Activated CD4-positive, alpha-beta T cell treated with anti-CD3 and anti-CD28 coated beads, Interleukin-2, Interleukin-4, amounts not matched to agents 100 ng/mL and 50 ng/mL, durations not matched to agents 16 hours and 8 hours (primary cell): ENCODE results near the gene CELF2.

Experiments
- DNase-seq: peaks from one replicate; pipeline ENCODE4 v3.0.0-alpha.2; 2020; ENCODE audit warnings: low spot score

The CELF2 gene

GRCh38 chr10:11058965-11059364 lies 41.3 kb downstream of the CELF2 start:
- DNase-seq, result no peak

DNA sequence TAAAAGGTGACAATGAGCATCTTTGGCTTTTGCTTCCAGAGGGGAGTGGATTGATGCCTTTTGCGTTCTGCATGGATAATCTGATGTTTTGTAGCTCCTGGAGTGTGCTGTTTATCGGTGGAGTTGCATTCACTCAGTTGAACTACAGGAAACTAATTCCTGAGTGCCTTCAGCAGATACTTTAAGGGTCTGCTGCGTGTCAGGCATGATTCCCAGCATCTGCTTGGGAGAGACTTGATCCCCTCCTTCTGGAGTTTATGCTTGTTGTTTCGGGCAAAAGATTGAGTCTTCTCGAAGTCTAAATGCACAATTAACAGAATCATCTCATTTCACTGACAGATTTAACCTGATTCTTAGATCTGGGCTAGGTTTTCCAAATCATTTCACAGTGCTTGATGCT lies 46.2 kb downstream of the CELF2 start:
- no peak for DNase-seq

- DNase-seq, result no peak
Observed at GRCh38 chr10:11064832-11065231, 47.2 kb downstream of the CELF2 start.

DNA sequence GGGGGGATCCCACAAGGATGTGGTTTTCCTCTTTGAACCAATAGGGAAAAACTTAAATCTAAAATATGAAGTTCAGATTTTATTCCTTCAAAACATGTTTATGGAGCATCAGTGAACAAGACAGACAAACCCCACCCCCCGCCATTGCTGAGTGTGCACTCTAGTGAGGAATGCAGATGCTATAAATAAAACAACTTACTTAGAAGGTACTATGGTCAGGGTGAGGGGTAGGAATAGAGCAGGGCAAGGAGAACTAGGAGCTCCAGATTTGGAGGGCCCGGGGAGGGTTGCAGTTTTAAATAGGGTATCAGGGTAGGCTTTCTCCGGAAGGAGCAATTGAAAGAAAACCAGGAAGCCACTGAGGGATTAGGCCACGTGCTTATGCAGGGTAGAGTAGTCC lies 47.9 kb downstream of the CELF2 start:
- DNase-seq, result no peak

GRCh38 chr10:11066520-11066919 lies 48.8 kb downstream of the CELF2 start:
- no peak for DNase-seq

DNA sequence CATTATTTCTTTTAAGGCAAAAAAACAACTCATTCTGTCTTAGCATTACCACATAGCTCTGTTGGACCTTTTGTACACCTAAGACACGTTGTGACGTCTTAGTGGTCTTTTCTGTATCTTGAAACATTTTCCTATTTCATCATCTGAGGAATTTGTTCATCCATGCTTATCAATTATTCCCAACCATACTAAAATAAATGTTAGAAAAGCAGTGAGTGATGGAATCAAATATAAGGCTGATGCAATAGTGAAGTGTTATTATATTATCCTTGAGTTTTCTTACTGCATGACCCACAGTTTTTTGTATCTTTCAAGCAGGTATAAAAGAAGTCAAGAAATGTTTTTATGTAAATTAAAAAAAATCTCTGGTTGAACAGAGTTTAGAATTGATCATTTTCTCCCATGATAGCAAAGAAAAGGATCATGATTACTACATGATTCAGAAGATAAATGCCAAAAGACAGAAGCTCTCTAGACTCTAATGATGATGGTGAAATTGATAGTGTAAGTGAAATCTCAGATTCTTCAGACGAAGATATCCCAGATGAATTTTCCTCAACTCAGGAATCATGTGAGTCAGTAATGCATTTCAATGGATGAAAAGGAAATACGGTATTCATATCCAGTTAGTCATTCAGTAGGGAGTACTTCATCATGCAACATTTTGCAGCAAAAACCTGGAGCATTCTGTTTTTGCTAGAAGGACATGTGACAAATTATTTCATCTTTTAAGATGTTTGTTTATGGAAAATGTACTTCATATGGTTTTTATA lies 51.4 kb downstream of the CELF2 start:
- DNase-seq, result no peak

DNA sequence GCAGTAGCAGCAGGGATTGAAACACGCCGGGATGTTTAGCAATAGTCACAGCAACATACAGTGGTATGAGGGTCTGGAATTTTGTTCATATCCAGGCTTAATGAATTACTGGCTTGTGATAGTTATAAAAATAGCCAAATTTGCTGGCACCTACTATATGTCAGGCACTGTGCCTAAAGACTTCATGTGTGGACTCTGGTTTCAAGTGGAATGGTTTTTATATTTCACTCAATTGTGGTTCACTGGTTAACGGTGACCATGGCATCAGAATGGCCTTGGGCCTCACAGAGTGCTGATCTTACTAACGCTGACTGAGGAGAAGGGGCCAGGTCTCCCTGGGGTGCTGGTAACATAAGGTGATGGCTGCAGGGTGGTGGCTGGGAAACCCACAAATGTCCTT lies 55.7 kb downstream of the CELF2 start:
- DNase-seq, result no peak

- peak; percentile 17 for DNase-seq
Observed at GRCh38 chr10:11074536-11075267, 57.0 kb downstream of the CELF2 start.

- no peak for DNase-seq
Observed at GRCh38 chr10:11076221-11076620, 58.5 kb downstream of the CELF2 start.

DNA sequence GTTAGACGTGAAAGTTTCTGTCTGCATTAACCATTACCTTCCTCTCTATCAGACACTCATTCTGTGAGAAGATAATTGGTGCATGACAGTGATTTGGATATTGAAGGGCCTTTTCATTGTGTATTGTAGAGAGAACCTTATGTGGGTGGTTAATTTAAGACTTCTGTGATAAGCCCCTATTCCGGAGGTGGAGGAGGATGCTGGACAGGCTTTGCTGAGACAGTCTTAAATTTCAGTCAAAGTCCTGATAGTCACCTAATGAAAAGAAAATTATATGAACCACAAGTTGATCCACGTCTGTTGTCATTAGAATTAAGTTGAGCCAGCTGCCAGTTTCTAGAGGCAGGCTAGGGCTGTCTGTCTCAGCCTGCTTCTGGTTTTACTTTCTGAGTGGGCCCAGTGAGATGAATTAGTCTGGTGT lies 62.9 kb downstream of the CELF2 start:
- DNase-seq, result no peak

DNA sequence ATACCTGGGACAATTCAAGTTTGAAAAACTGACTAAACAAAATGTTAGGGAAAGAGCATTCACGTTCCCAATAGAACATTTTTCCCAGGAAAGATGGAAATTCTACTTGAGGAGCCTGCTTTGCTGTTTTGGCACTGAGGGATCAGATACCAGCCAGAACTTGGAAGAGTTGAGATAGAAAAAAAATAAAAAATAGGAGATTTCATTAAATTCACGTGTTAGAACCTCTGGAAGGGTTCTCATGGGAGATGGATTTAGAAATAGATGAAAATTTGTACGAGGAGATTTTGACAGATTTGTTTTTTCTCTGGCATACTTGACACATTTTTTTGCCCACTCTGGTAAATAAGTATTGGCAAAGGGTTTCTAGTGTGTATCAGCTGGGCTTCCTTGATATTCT lies 63.7 kb downstream of the CELF2 start:
- no peak for DNase-seq

DNA sequence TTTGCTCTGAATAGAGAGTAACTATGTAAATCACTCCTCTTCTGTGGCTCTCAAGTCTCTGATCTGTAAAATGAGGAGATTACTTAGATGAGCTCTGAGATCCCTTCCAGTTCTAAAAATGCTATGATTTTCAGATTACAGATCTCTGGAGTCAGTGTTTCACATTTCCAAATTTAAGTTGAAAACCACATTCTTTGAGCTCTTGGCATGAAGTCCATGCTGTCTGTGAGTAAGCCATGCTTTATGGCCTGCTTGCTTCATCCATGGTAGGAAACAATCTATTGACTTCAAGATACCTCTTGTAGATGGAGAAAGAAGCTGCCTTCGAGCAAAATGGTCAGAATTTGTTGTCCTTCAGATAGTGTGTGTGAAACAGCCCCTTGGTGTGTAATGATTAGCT lies 64.9 kb downstream of the CELF2 start:
- no peak for DNase-seq

DNA sequence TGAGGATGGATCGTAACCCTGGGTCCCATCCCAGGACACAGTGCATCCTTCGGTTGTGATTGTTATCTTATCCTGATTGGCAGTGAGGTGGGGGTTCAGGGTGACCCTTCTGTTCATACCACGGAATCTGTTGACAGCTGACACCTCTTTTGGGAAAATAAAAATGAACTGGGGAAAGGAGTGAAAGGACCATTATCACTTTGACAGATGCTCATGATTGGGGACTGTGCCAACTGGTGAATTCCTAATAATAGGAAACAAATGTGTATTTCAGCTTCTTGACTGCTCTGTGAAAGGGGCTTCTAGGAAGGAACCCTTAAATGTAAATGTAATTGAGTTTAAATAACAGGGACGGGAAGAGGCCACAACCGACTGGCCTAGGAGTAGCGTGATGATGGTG lies 65.4 kb downstream of the CELF2 start:
- DNase-seq, result no peak

DNA sequence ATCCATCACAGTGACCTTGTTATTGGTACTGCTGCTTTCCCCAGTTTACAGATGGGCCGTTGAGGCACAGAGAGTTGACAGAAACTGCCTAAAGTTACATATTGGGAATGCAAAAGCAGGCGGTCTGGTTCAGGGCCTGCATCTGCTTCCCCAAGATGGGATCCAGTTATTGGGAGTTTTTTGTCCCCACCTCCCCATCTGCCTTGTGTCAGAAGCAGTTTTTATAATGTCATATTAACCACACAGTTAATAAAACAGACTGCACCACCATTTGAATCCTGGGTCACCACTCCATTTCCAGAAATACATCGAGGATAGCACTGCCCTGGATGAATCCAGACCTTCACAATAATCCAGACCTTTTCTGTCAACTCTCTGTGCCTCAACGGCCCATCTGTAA lies 67.9 kb downstream of the CELF2 start:
- no peak for DNase-seq

DNA sequence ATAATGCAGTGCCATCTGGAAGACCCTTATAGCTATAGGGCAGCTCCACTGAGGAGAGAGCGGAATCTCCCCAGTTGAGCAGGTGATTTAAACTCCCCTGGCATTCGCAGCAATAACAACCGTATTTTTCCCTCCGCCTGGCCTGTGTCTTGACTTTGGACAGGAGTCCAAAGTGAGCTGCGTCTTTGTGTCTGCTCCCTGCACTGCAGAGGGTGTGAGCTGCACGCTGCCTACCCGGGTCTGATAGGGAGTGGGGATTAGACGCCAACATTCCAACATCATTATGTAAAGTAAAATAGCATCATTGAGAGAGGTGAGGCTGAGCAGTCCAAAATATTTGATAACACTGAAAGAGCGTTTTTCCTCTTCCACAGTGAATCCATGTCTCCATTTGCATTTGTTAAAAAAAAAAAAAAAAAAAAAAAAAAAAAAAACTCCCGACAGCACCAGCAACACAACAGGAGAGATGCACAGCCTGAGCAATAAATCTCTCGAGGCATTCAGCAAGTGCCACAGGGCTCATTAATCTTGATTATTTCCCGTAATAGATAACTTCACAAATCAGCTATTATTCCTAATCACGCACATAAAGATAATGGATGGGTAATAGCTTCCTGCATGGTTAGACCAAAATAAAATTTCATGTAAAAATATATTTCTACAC lies 68.6 kb downstream of the CELF2 start:
- no peak for DNase-seq

DNA sequence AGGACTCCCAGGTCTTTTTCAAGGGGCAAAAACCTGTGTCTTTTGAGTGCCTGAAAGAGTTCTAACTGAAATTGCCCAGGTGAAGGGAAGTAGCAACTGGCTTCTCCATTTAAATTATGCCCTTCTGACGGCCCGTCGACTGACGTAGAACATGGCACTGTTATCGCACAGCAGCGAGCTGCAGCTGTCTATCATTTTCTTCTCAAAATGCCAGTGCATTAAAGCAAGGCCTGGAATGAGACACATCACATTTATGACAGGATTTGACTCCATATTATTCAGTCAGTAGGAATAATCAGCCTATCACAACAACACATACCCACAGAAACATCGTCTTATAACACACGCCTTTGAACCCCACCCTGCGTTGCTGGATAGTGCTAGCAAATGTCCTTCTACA lies 69.7 kb downstream of the CELF2 start:
- DNase-seq, result no peak

GRCh38 chr10:11088709-11089108 lies 71.0 kb downstream of the CELF2 start:
- DNase-seq, result no peak

- no peak for DNase-seq
Observed at GRCh38 chr10:11089272-11089671, 71.6 kb downstream of the CELF2 start.

- peak; percentile 44 for DNase-seq
Observed at GRCh38 chr10:11091517-11092102, 73.9 kb downstream of the CELF2 start.

DNA sequence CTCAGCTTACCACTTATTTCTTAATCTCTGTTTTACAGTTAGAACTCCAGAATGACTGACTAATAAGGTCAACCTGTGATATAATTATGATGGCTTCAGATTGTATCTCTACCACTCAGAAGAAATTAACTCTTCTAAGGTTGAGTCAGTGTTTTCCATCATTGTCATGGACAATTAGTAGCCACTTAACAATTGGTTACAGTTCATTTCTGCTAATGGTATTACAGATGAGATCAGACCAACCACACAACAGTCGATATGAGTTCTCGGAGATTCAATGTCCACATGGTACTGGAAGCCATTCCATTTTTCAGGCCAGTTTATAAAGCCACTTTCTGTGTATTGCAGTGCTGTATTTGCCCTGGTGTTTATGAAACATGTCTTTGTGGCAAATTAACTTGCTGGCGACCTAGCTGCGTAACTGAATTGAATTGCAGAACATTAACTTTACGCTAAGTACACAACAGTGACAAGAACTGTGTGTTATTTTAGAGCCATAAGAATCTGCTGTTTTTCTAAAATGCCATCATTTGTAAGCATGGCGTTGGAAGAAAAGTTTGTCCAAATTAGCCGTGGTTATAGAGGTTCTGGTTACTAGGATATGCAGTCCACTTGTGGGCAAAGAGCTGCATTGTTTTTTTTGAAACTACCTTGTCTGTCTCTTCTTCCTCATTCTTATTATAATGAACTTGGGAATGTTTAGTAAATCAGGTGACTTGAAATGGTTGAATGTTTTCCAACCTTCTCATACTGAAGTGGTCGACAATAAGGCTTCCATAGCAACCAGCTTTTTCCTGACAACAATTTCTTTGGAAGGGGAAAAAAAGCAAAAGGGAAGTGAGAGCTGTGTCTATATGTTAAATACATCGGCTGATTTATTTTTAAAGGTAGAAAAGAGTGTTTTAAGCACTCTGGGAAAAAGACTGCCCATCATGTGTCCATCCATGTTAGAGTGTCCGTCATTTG lies 76.4 kb downstream of the CELF2 start:
- no peak for DNase-seq

DNA sequence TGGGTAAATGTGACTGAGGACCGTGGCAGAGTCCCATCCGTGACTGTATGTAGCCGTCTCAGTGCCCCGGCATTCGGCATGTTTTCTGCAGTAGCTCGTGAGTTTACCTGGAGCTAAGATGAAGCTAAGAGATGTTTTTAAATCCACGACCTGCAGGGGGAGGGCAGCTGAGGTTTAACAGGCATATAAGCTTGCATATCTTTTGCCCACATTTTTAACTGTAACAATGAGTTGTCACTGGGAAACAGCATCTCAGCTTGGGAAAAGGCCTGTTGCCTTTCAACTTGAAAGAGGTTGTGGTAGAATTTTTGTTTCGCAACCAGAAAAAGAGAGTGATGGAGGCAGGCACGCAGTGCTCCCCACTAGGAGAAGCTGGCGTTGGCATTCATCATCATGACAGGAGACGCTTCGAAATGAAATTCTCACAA lies 77.7 kb downstream of the CELF2 start:
- no peak for DNase-seq

DNA sequence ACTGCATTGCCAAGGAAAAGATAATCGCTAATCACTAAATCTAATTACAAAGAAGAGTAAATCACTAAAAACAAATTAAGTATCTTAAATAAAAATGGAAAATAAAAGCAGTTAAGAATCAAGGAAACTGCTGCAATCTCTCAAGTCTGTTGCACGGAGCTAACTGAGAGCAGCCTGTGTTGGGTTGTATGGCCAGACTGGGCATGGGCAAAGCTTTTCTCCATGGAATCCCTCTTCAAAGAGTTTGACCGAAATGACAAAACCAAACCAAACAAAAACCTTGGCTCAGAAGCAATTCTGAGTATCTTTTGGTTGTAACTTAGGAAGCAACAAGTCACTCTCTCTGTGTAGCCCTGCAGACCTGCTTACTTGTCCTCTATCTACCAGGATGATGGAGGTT lies 78.8 kb downstream of the CELF2 start:
- no peak for DNase-seq
